Neural progenitor cell (in vitro differentiated cells): ENCODE results near the gene RNF144B. TPM values are rescaled to one million over a fixed set of nuclear protein-coding genes. Genes with fewer than 3 reads are reported as not detected.

ENCODE experiments used
- DNase-seq: peaks from one replicate; pipeline ENCODE4 v3.0.0-alpha.2; 2016; ENCODE audit warnings: low spot score
- H2AFZ ChIP-seq: fragments of 200-600 bp; sonication (generic); replicated peaks from 2 replicates; pipeline ENCODE4 v1.6.1; 2016; ENCODE audit warnings: antibody characterized with exemption
- H3F3A ChIP-seq: fragments of 200-600 bp; sonication (generic); 2 replicates; pipeline ENCODE4 v1.6.1; 2016; ENCODE audit warnings: antibody characterized with exemption, low read depth
- H3K27ac ChIP-seq: fragments of 200-600 bp; sonication (generic); 2 replicates; pipeline ENCODE4 v1.5.1; 2016; ENCODE audit warnings: mild to moderate bottlenecking
- H3K27me3 ChIP-seq: fragments of 200-600 bp; sonication (generic); 2 replicates; pipeline ENCODE4 v1.6.1; 2016; ENCODE audit warnings: mild to moderate bottlenecking, moderate library complexity
- H3K36me3 ChIP-seq: fragments of 200-600 bp; sonication (generic); 2 replicates; pipeline ENCODE4 v1.5.1; 2016
- H3K4me1 ChIP-seq: fragments of 200-600 bp; sonication (generic); 2 replicates; pipeline ENCODE4 v1.6.1; 2016; ENCODE audit warnings: mixed run types
- H3K4me2 ChIP-seq: fragments of 200-600 bp; sonication (generic); 2 replicates; pipeline ENCODE4 v1.6.1; 2016
- H3K4me3 ChIP-seq: fragments of 200-600 bp; sonication (generic); 2 replicates; pipeline ENCODE4 v1.5.1; 2016
- H3K79me2 ChIP-seq: fragments of 200-600 bp; sonication (generic); 2 replicates; pipeline ENCODE4 v1.6.1; 2016; ENCODE audit warnings: low read depth
- H3K9ac ChIP-seq: fragments of 200-600 bp; sonication (generic); 2 replicates; pipeline ENCODE4 v1.6.1; 2016
- H3K9me3 ChIP-seq: fragments of 200-600 bp; sonication (generic); 2 replicates; pipeline ENCODE4 v1.5.1; 2016; ENCODE audit warnings: low read depth
- H4K20me1 ChIP-seq: fragments of 200-600 bp; sonication (generic); 2 replicates; pipeline ENCODE4 v1.6.1; 2016; ENCODE audit warnings: low read depth
- H3K27ac Mint-ChIP-seq: 3 replicates; pipeline ENCODE4 v1.8.0; 2021; ENCODE audit warnings: mixed read lengths
- H3K27me3 Mint-ChIP-seq: 2 replicates; pipeline ENCODE4 v1.8.0; 2022; ENCODE audit warnings: low read depth, mild to moderate bottlenecking, inconsistent platforms, moderate library complexity, mixed read lengths; ENCODE audit not compliant: insufficient read depth
- H3K36me3 Mint-ChIP-seq: 3 replicates; pipeline ENCODE4 v1.8.0; 2021; ENCODE audit warnings: mixed read lengths
- H3K4me1 Mint-ChIP-seq: 3 replicates; pipeline ENCODE4 v1.8.0; 2021; ENCODE audit warnings: mixed read lengths
- H3K4me3 Mint-ChIP-seq: 3 replicates; pipeline ENCODE4 v1.8.0; 2021; ENCODE audit warnings: mild to moderate bottlenecking, moderate library complexity, mixed read lengths
- H3K9me3 Mint-ChIP-seq: 3 replicates; pipeline ENCODE4 v1.8.0; 2020; ENCODE audit warnings: mixed read lengths
- CTCF ChIP-seq: fragments of 200-600 bp; sonication (generic); IDR thresholded peaks from 2 replicates; pipeline ENCODE4 v1.5.1; 2017; ENCODE audit warnings: antibody characterized with exemption, mild to moderate bottlenecking
- EZH2 ChIP-seq: fragments of 200-600 bp; sonication (generic); IDR thresholded peaks from 2 replicates; pipeline ENCODE4 v1.6.1; 2017; ENCODE audit warnings: antibody characterized with exemption, mild to moderate bottlenecking, moderate library complexity
- EZH2phosphoT487 ChIP-seq: fragments of 200-600 bp; sonication (generic); IDR thresholded peaks from 2 replicates; pipeline ENCODE4 v1.6.1; 2017; ENCODE audit warnings: antibody characterized with exemption
- total RNA-seq: library from RNA; depleted of rRNA; stranded (reverse); fragments of >200 nt; gene quantifications from 2 replicates; pipeline ENCODE4 v1.2.3, GENCODE V29; 2015; ENCODE audit warnings: low replicate concordance

RNF144B gene
- total RNA-seq, 1 donor from 2014 or later: 0.75 TPM

- no peak for TF ChIP-seq EZH2phosphoT487
- TF ChIP-seq CTCF: no peak
- TF ChIP-seq EZH2: no peak
- DNase-seq: no peak
- no peaks in the 10 kb centered on the region for H3F3A ChIP-seq
- no peaks in the 10 kb centered on the region for H3K79me2 ChIP-seq
- Mint-ChIP-seq H3K9me3 (no peaks in the 10 kb centered on the region), H3K36me3 (no peaks in the 10 kb centered on the region), H3K4me1 (no peaks in the 10 kb centered on the region), H3K27me3 (no peaks in the 10 kb centered on the region), H3K4me3 (no peak overlapping the region), H3K27ac (no peak overlapping the region)
- H2AFZ ChIP-seq: no peak overlapping the region
- no peaks in the 10 kb centered on the region for H3K36me3 ChIP-seq
- no peaks in the 10 kb centered on the region for H3K9me3 ChIP-seq
- H3K27ac ChIP-seq: no peak overlapping the region
- no peaks in the 10 kb centered on the region for H3K27me3 ChIP-seq
- H3K9ac ChIP-seq: no peak overlapping the region
- no peaks in the 10 kb centered on the region for H3K4me1 ChIP-seq
- H3K4me3 ChIP-seq: no peak overlapping the region
- H4K20me1 ChIP-seq: no peaks in the 10 kb centered on the region
- no peak overlapping the region for H3K4me2 ChIP-seq
These were observed 36.3 kb downstream of the RNF144B start for GRCh38 chr6:18423426-18423825.

- H3K4me2 ChIP-seq: no peak overlapping the region
- no peak for TF ChIP-seq CTCF
- no peak for TF ChIP-seq EZH2phosphoT487
- no peaks in the 10 kb centered on the region for H4K20me1 ChIP-seq
- H3K79me2 ChIP-seq: no peaks in the 10 kb centered on the region
- Mint-ChIP-seq H3K4me1 (no peaks in the 10 kb centered on the region), H3K9me3 (no peaks in the 10 kb centered on the region), H3K4me3 (no peak overlapping the region), H3K27me3 (no peaks in the 10 kb centered on the region), H3K27ac (no peak overlapping the region), H3K36me3 (no peaks in the 10 kb centered on the region)
- H3K27ac ChIP-seq: no peak overlapping the region
- no peak overlapping the region for H3K9ac ChIP-seq
- H3K27me3 ChIP-seq: no peaks in the 10 kb centered on the region
- H3K4me3 ChIP-seq: no peak overlapping the region
- no peaks in the 10 kb centered on the region for H3K4me1 ChIP-seq
- H3K36me3 ChIP-seq: no peaks in the 10 kb centered on the region
- no peak for DNase-seq
- no peaks in the 10 kb centered on the region for H3F3A ChIP-seq
- no peak overlapping the region for H2AFZ ChIP-seq
- H3K9me3 ChIP-seq: no peaks in the 10 kb centered on the region
These were observed 37.1 kb downstream of the RNF144B start for GRCh38 chr6:18424201-18424600.

GRCh38 chr6:18425218-18425617 lies 38.1 kb downstream of the RNF144B start:
- no peak overlapping the region for H3K27ac ChIP-seq
- no peak overlapping the region for H3K4me3 Mint-ChIP-seq
- H3K4me2 ChIP-seq: no peak overlapping the region
- DNase-seq: no peak
- H3K79me2 ChIP-seq: no peaks in the 10 kb centered on the region
- H2AFZ ChIP-seq: no peak overlapping the region
- no peak overlapping the region for H3K27ac Mint-ChIP-seq
- H3K4me3 ChIP-seq: no peak overlapping the region
- no peaks in the 10 kb centered on the region for H3K27me3 Mint-ChIP-seq
- H3F3A ChIP-seq: no peaks in the 10 kb centered on the region
- H4K20me1 ChIP-seq: no peaks in the 10 kb centered on the region
- no peaks in the 10 kb centered on the region for H3K4me1 Mint-ChIP-seq
- no peaks in the 10 kb centered on the region for H3K9me3 Mint-ChIP-seq
- no peaks in the 10 kb centered on the region for H3K27me3 ChIP-seq
- TF ChIP-seq EZH2 (no peak), EZH2phosphoT487 (no peak), CTCF (no peak)
- no peak overlapping the region for H3K9ac ChIP-seq
- H3K36me3 ChIP-seq: no peaks in the 10 kb centered on the region
- H3K4me1 ChIP-seq: no peaks in the 10 kb centered on the region
- no peaks in the 10 kb centered on the region for H3K36me3 Mint-ChIP-seq
- H3K9me3 ChIP-seq: no peaks in the 10 kb centered on the region

GRCh38 chr6:18427296-18427695 lies 40.1 kb downstream of the RNF144B start:
- no peaks in the 10 kb centered on the region for H3K27me3 ChIP-seq
- H3K9me3 ChIP-seq: no peaks in the 10 kb centered on the region
- no peaks in the 10 kb centered on the region for H3K9me3 Mint-ChIP-seq
- no peak overlapping the region for H3K27ac Mint-ChIP-seq
- H3K27ac ChIP-seq: no peak overlapping the region
- H3K4me3 Mint-ChIP-seq: no peak overlapping the region
- H3K36me3 Mint-ChIP-seq: no peaks in the 10 kb centered on the region
- H3F3A ChIP-seq: no peaks in the 10 kb centered on the region
- no peak overlapping the region for H3K4me3 ChIP-seq
- no peaks in the 10 kb centered on the region for H3K79me2 ChIP-seq
- H3K27me3 Mint-ChIP-seq: no peaks in the 10 kb centered on the region
- no peaks in the 10 kb centered on the region for H3K4me1 Mint-ChIP-seq
- no peak overlapping the region for H2AFZ ChIP-seq
- TF ChIP-seq EZH2: no peak
- no peak for TF ChIP-seq EZH2phosphoT487
- TF ChIP-seq CTCF: no peak
- H3K9ac ChIP-seq: no peak overlapping the region
- DNase-seq: no peak
- no peak overlapping the region for H3K4me2 ChIP-seq
- H3K36me3 ChIP-seq: no peaks in the 10 kb centered on the region
- no peaks in the 10 kb centered on the region for H4K20me1 ChIP-seq
- peaks cover under 1% of the 10 kb centered on the region for H3K4me1 ChIP-seq
